Skeletal muscle cell (primary cell): ENCODE measurements around the gene PCDHB12.
A peak's percentile ranks its signal among the peaks of the same experiment; 100 is the strongest.
"Not testable (repeated sequence)": the region's sequence is repeated elsewhere in the genome, so short reads cannot be mapped to it uniquely, and the experiment has no call there.

Experiments
- DNase-seq: peaks from one replicate; pipeline ENCODE4 v3.0.0-alpha.2; 2010; ENCODE audit warnings: low read depth
- H3K4me3 ChIP-seq: 2 replicates; pipeline ENCODE4 v1.5.1; 2011; ENCODE audit warnings: low read depth, mild to moderate bottlenecking, control low read depth, low read length, moderate library complexity

Gene PCDHB12

GRCh38 chr5:141201126-141201525 lies 7.4 kb upstream of the PCDHB12 start:
- DNase-seq, H3K4me3 ChIP-seq: not testable (repeated sequence)

- H3K4me3 ChIP-seq, DNase-seq: not testable (repeated sequence)
Observed at GRCh38 chr5:141201646-141202045, 6.9 kb upstream of the PCDHB12 start.

- not testable (repeated sequence) for DNase-seq
Observed at GRCh38 chr5:141210281-141210680, 1.8 kb downstream of the PCDHB12 start.

GRCh38 chr5:141210849-141211248 lies 2.3 kb downstream of the PCDHB12 start:
- H3K4me3 ChIP-seq, DNase-seq: not testable (repeated sequence)

More at GRCh38 chr5:141210281-141210680, 1.8 kb downstream of the PCDHB12 start:
- not testable (repeated sequence) for H3K4me3 ChIP-seq

GRCh38 chr5:141213656-141214339 lies 5.3 kb downstream of the PCDHB12 start, which contains the start of gene PCDHB13:
PCDHB13 (plus strand) TSS chr5:141213919; CDS start chr5:141214124, 205 bp downstream.
- not testable (repeated sequence) for DNase-seq, H3K4me3 ChIP-seq

GRCh38 chr5:141214583-141214982 lies 6.1 kb downstream of the PCDHB12 start:
- not testable (repeated sequence) for DNase-seq, H3K4me3 ChIP-seq

- H3K4me3 ChIP-seq, DNase-seq: not testable (repeated sequence)
Observed at GRCh38 chr5:141215504-141215903, 7.0 kb downstream of the PCDHB12 start.

- H3K4me3 ChIP-seq, DNase-seq: not testable (repeated sequence)
Observed at GRCh38 chr5:141216035-141216434, 7.5 kb downstream of the PCDHB12 start.

- peak within 1 kb of the TSS; percentile 34 for H3K4me3 ChIP-seq
Observed at GRCh38 chr5:141223112-141223783, 14.7 kb downstream of the PCDHB12 start, which contains the start of gene PCDHB14. PCDHB14 (plus strand) TSS chr5:141223343; CDS start chr5:141223506, 163 bp downstream.

GRCh38 chr5:141224844-141225243 lies 16.3 kb downstream of the PCDHB12 start:
- H3K4me3 ChIP-seq, DNase-seq: not testable (repeated sequence)

More at GRCh38 chr5:141223112-141223783, 14.7 kb downstream of the PCDHB12 start, which contains the start of gene PCDHB14:
- DNase-seq, result no peak

- not testable (repeated sequence) for H3K4me3 ChIP-seq, DNase-seq
Observed at GRCh38 chr5:141225421-141225820, 16.9 kb downstream of the PCDHB12 start.

- DNase-seq, result no peak
- H3K4me3 ChIP-seq, result peak overlapping the region; percentile 20
Observed at GRCh38 chr5:141234109-141234667, 25.7 kb downstream of the PCDHB12 start.

GRCh38 chr5:141235922-141236321 lies 27.4 kb downstream of the PCDHB12 start:
- H3K4me3 ChIP-seq, DNase-seq: not testable (repeated sequence)

- DNase-seq, result no peak
- H3K4me3 ChIP-seq, result no peak overlapping the region
Observed at GRCh38 chr5:141236516-141237313, 28.2 kb downstream of the PCDHB12 start.

GRCh38 chr5:141241496-141241895 lies 33.0 kb downstream of the PCDHB12 start:
- DNase-seq, result no peak
- no peak overlapping the region for H3K4me3 ChIP-seq

- H3K4me3 ChIP-seq, result peak within 1 kb of the TSS; percentile 15
- DNase-seq, result no peak
Observed at GRCh38 chr5:141245250-141245717, 36.8 kb downstream of the PCDHB12 start, which contains the start of gene PCDHB15. PCDHB15 (plus strand) TSS chr5:141245395; CDS start chr5:141245579, 184 bp downstream.

GRCh38 chr5:141246971-141247370 lies 38.5 kb downstream of the PCDHB12 start:
- not testable (repeated sequence) for DNase-seq, H3K4me3 ChIP-seq

GRCh38 chr5:141247434-141247833 lies 38.9 kb downstream of the PCDHB12 start:
- not testable (repeated sequence) for DNase-seq, H3K4me3 ChIP-seq

- no peak overlapping the region for H3K4me3 ChIP-seq
Observed at GRCh38 chr5:141250576-141250975, 42.1 kb downstream of the PCDHB12 start.

More at GRCh38 chr5:141250576-141250975, 42.1 kb downstream of the PCDHB12 start:
- no peak for DNase-seq
